HepG2 (cell line): ENCODE data around the gene GPBAR1. TPM values are rescaled to one million over a fixed set of nuclear protein-coding genes. Genes with fewer than 3 reads are reported as not detected.

Experiments used
- DZIP1 ChIP-seq: sonication (generic); formaldehyde crosslinking; IDR thresholded peaks from 2 replicates; pipeline ENCODE4 v1.5.0; 2020; ENCODE audit warnings: mild to moderate bottlenecking, missing genetic modification reagents
- GATAD1 ChIP-seq: IDR thresholded peaks from 2 replicates; pipeline ENCODE4 v1.6.1; 2016; ENCODE audit warnings: missing genetic modification reagents, missing compliant biosample characterization
- HES4 ChIP-seq: sonication (generic); formaldehyde crosslinking; IDR thresholded peaks from 2 replicates; pipeline ENCODE4 v1.9.0; 2021; ENCODE audit warnings: mild to moderate bottlenecking, missing genetic modification reagents, borderline replicate concordance
- IRF2 ChIP-seq: IDR thresholded peaks from 2 replicates; pipeline ENCODE4 v1.6.1; 2018; ENCODE audit warnings: missing genetic modification reagents, missing compliant biosample characterization
- KDM2A ChIP-seq: sonication (generic); formaldehyde crosslinking; IDR thresholded peaks from 2 replicates; pipeline ENCODE4 v1.4.0; 2020; ENCODE audit warnings: low read depth, missing genetic modification reagents, borderline replicate concordance
- KLF13 ChIP-seq: sonication (generic); formaldehyde crosslinking; IDR thresholded peaks from 2 replicates; pipeline ENCODE4 v1.4.0; 2020; ENCODE audit warnings: mild to moderate bottlenecking, missing genetic modification reagents
- KLF9 ChIP-seq: IDR thresholded peaks from 2 replicates; pipeline ENCODE4 v1.6.1; 2016; ENCODE audit warnings: low read depth
- MXD4 ChIP-seq: IDR thresholded peaks from 2 replicates; pipeline ENCODE4 v1.6.1; 2016; ENCODE audit warnings: mild to moderate bottlenecking, missing biosample characterization, missing genetic modification reagents
- NFYB ChIP-seq: sonication (generic); formaldehyde crosslinking; IDR thresholded peaks from 2 replicates; pipeline ENCODE4 v1.4.0; 2020; ENCODE audit warnings: missing genetic modification reagents
- NR2F6 ChIP-seq, 2 experiments: IDR thresholded peaks; 2 replicates each; pipeline ENCODE4 v1.6.1; 2016; ENCODE audit warnings: antibody characterized with exemption in 1 of 2, mild to moderate bottlenecking in 1 of 2
- TCF12 ChIP-seq, 2 experiments: fragments of 450-650 bp in 1 of 2; sonication (generic) in 1 of 2; formaldehyde crosslinking in 1 of 2; IDR thresholded peaks; 2 replicates each; pipeline versions ENCODE4 v1.6.1 to v1.8.0; 2017 to 2022; ENCODE audit warnings: antibody characterized with exemption in 1 of 2, mild to moderate bottlenecking in 1 of 2, missing genetic modification reagents in 1 of 2, moderate library complexity in 1 of 2
- TCF7 ChIP-seq: sonication (generic); IDR thresholded peaks from 2 replicates; pipeline ENCODE4 v1.6.1; 2016; ENCODE audit warnings: antibody characterized with exemption, low read depth
- ZNF720 ChIP-seq: sonication (generic); formaldehyde crosslinking; IDR thresholded peaks from 2 replicates; pipeline ENCODE4 v1.4.0; 2020; ENCODE audit warnings: missing genetic modification reagents
- ZNF792 ChIP-seq: IDR thresholded peaks from 2 replicates; pipeline ENCODE4 v1.6.1; 2016
- ZNF800 ChIP-seq: sonication (generic); formaldehyde crosslinking; IDR thresholded peaks from 2 replicates; pipeline ENCODE4 v1.4.0; 2020; ENCODE audit warnings: missing genetic modification reagents
- ZSCAN31 ChIP-seq: sonication (generic); formaldehyde crosslinking; IDR thresholded peaks from 2 replicates; pipeline ENCODE4 v1.5.0; 2020; ENCODE audit warnings: low read depth, mild to moderate bottlenecking, missing genetic modification reagents
- ZZZ3 ChIP-seq: sonication (generic); formaldehyde crosslinking; IDR thresholded peaks from 2 replicates; pipeline ENCODE4 v1.4.0; 2020; ENCODE audit warnings: missing genetic modification reagents, mild to moderate bottlenecking, borderline replicate concordance
- polyA plus RNA-seq, 8 experiments: library from polyadenylated mRNA; depleted of rRNA in 3 of 8; stranded (reverse) in 7 of 8; unstranded in 1 of 8; fragments of >200 nt; fragmentation: Illumina TruSeq in 4 of 8; extraction: Trizol in 4 of 8; gene quantifications; 2 replicates each; pipeline versions ENCODE4 v1.2.1 to v1.2.3, GENCODE V29; 2011 to 2016; ENCODE audit warnings: low read depth in 4 of 8, missing spikeins in 1 of 8, mixed read lengths in 1 of 8; ENCODE audit not compliant: insufficient read depth in 1 of 8
- total RNA-seq, 5 experiments: library from RNA; depleted of rRNA; stranded (reverse); fragments of >200 nt; fragmentation: Illumina TruSeq; extraction: Trizol; gene quantifications; 2 replicates each; pipeline ENCODE4 v1.2.3, GENCODE V29; 2016; ENCODE audit warnings: low read depth in 1 of 5
- TF ChIP-seq, protein P1 (sequence below): sonication (generic); formaldehyde crosslinking; IDR thresholded peaks from 2 replicates; pipeline ENCODE4 v1.5.0; 2020; ENCODE audit warnings: mild to moderate bottlenecking, missing genetic modification reagents, borderline replicate concordance
- TF ChIP-seq, protein P2 (sequence below): IDR thresholded peaks from 2 replicates; pipeline ENCODE4 v1.6.1; 2016; ENCODE audit warnings: missing compliant biosample characterization, missing genetic modification reagents, borderline replicate concordance

The GPBAR1 gene
- total and polyA plus RNA-seq, 2 of the 13 experiments (the other 11 are each of a cell fraction or from before 2014, with no cell fraction given), result 0.05 to 0.09 TPM

GRCh38 chr2:218269900-218270720 is 9.3 kb downstream of the GPBAR1 start, which contains the start of the genes AAMP and PNKD (continued):
- TF ChIP-seq TCF12 (IDR thresholded peaks at IDR 0.05) (no peak), TCF12 (CRISPR knock-in tag; IDR thresholded peaks at IDR 0.05) (no peak; the same call in 1 of the 2 replicates), KLF13 (CRISPR knock-in tag) (no peak), ZNF800 (CRISPR knock-in tag) (peak; percentile 67; the same call in 1 of the 2 replicates), NFYB (CRISPR knock-in tag) (peak; percentile 98), ZNF720 (no peak), ZNF792 (CRISPR knock-in tag) (no peak), KLF9 (CRISPR knock-in tag) (peak; percentile 58; the same call in 1 of the 2 replicates), NR2F6 (IDR thresholded peaks at IDR 0.05) (0 out of 2 replicates have a peak, but pooled peaks have one; percentile 30), NR2F6 (CRISPR knock-in tag; IDR thresholded peaks at IDR 0.05) (peak; percentile 6; the same call in 1 of the 2 replicates), ZZZ3 (CRISPR knock-in tag) (no peak; the same call in 1 of the 2 replicates), MXD4 (CRISPR knock-in tag) (peak; percentile 45; the same call in 1 of the 2 replicates), TCF7 (no peak), IRF2 (CRISPR knock-in tag) (peak; percentile 98), ZSCAN31 (CRISPR knock-in tag) (peak; percentile 92), GATAD1 (CRISPR knock-in tag) (peak; percentile 94), HES4 (peak; percentile 97), KDM2A (peak; percentile 86), DZIP1 (no peak)
- TF ChIP-seq, protein P1, sequence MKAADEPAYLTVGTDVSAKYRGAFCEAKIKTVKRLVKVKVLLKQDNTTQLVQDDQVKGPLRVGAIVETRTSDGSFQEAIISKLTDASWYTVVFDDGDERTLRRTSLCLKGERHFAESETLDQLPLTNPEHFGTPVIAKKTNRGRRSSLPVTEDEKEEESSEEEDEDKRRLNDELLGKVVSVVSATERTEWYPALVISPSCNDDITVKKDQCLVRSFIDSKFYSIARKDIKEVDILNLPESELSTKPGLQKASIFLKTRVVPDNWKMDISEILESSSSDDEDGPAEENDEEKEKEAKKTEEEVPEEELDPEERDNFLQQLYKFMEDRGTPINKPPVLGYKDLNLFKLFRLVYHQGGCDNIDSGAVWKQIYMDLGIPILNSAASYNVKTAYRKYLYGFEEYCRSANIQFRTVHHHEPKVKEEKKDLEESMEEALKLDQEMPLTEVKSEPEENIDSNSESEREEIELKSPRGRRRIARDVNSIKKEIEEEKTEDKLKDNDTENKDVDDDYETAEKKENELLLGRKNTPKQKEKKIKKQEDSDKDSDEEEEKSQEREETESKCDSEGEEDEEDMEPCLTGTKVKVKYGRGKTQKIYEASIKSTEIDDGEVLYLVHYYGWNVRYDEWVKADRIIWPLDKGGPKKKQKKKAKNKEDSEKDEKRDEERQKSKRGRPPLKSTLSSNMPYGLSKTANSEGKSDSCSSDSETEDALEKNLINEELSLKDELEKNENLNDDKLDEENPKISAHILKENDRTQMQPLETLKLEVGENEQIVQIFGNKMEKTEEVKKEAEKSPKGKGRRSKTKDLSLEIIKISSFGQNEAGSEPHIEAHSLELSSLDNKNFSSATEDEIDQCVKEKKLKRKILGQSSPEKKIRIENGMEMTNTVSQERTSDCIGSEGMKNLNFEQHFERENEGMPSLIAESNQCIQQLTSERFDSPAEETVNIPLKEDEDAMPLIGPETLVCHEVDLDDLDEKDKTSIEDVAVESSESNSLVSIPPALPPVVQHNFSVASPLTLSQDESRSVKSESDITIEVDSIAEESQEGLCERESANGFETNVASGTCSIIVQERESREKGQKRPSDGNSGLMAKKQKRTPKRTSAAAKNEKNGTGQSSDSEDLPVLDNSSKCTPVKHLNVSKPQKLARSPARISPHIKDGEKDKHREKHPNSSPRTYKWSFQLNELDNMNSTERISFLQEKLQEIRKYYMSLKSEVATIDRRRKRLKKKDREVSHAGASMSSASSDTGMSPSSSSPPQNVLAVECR (CRISPR knock-in tag), result peak; percentile 95
- TF ChIP-seq, protein P2, sequence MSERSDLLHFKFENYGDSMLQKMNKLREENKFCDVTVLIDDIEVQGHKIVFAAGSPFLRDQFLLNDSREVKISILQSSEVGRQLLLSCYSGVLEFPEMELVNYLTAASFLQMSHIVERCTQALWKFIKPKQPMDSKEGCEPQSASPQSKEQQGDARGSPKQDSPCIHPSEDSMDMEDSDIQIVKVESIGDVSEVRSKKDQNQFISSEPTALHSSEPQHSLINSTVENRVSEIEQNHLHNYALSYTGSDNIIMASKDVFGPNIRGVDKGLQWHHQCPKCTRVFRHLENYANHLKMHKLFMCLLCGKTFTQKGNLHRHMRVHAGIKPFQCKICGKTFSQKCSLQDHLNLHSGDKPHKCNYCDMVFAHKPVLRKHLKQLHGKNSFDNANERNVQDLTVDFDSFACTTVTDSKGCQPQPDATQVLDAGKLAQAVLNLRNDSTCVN (CRISPR knock-in tag), result no peak
